GM12872 (cell line): ENCODE data around the gene UNC13D.

Experiments used
- CTCF ChIP-seq: IDR thresholded peaks from 3 replicates; pipeline ENCODE4 v1.5.1; 2011; ENCODE audit warnings: low read depth, mild to moderate bottlenecking, low read length, moderate library complexity; ENCODE audit not compliant: insufficient read depth

UNC13D gene

GRCh38 chr17:75842411-75842810, 1.8 kb downstream of the UNC13D start:
- no peak for TF ChIP-seq CTCF

- TF ChIP-seq CTCF = no peak
Observed at GRCh38 chr17:75840799-75841164, 3.4 kb downstream of the UNC13D start.

GRCh38 chr17:75839942-75840798, 4.0 kb downstream of the UNC13D start:
- TF ChIP-seq CTCF = no peak

- no peak for TF ChIP-seq CTCF
Observed at GRCh38 chr17:75838410-75838809, 5.8 kb downstream of the UNC13D start.

- TF ChIP-seq CTCF = no peak
Observed at GRCh38 chr17:75837899-75838298, 6.3 kb downstream of the UNC13D start.

- TF ChIP-seq CTCF = no peak
Observed at GRCh38 chr17:75836605-75837004, 7.6 kb downstream of the UNC13D start.

GRCh38 chr17:75835654-75835987, 8.6 kb downstream of the UNC13D start:
- no peak for TF ChIP-seq CTCF
